GM19023 (cell line): Measurements from ENCODE around the gene LCN2.
"Not testable (repeated sequence)": the region's sequence is repeated elsewhere in the genome, so short reads cannot be mapped to it uniquely, and the experiment has no call there.

Source experiments
- ATAC-seq: cut with Tn5 transposase; IDR thresholded peaks from one replicate; pipeline ENCODE4 v1.9.1; 2021; ENCODE audit warnings: mild to moderate bottlenecking, moderate library complexity; ENCODE audit not compliant: unreplicated experiment

Gene LCN2

GRCh38 chr9:128163523-128164306 is 14.5 kb downstream of the LCN2 start:
- ATAC-seq = no peak

- no peak for ATAC-seq
These were observed 15.1 kb downstream of the LCN2 start for GRCh38 chr9:128164307-128164885.

GRCh38 chr9:128166169-128166568 is 16.9 kb downstream of the LCN2 start:
- ATAC-seq = no peak

DNA sequence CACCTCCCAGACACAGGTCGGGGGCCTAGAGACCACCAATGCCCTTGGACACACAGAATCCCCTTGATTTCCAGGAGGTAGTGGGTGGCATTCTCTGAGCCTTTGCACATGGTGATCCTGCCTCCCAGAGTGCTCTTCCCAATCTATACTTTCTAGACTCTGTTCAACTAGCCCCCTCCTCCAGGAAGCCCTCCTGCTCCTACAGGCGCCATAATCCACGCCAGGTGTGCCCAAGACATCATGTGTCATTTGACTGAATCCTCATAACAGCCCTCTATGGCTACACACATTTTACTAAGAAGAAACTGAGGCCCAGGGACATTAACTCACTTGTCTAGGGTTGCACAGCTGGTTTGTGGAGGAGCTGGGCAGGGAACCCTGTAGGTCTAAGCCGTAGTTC is 18.0 kb downstream of the LCN2 start:
- ATAC-seq = no peak

- ATAC-seq = no peak
These were observed 19.6 kb downstream of the LCN2 start for GRCh38 chr9:128168731-128169308.

GRCh38 chr9:128169492-128169891 is 20.2 kb downstream of the LCN2 start:
- no peak for ATAC-seq

DNA sequence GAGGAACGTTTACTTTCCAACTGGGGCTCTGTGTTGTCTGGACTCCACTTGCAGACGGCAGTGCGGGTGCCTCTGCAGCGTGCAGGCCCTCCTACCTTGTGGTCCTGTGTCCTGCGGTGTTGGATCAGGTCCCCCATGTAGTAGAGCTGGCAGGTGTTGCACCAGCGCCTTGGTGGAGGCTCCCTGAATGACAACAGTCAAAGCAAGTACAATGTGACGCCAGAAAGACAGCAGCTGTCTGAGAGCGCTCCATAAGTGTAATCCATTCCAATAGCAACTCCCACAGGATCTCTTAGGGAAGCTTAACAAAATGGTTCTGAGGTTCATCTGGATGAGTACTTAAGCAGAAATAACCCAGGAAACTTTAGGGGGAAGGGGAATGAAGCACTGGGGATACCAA is 20.7 kb downstream of the LCN2 start:
- ATAC-seq = no peak

GRCh38 chr9:128174062-128174461 is 24.8 kb downstream of the LCN2 start:
- ATAC-seq = no peak

DNA sequence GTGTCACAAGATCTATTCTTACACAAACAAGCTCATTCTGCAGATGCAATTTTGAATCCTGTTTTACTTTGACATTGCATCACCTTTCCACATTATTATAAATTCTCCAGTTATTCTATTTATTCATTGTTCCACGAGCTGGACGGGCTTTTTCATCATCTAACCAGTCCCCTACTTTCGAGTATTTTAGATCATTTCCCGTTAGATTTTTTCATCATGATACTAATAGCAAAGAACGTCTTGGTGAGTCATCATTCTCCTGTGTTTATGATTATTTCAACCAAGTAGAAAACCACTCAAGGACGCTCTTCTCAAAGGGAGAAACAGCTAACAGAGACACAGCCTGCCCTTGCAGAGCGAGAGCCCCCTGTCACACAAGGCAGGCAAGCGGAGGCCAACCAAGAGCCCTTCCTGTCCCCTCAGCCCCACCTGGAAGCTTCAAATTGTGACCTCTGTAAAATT is 25.9 kb downstream of the LCN2 start:
- no peak for ATAC-seq

GRCh38 chr9:128175726-128176125 is 26.5 kb downstream of the LCN2 start:
- ATAC-seq = no peak

GRCh38 chr9:128178806-128179431 is 29.7 kb downstream of the LCN2 start:
- no peak for ATAC-seq

DNA sequence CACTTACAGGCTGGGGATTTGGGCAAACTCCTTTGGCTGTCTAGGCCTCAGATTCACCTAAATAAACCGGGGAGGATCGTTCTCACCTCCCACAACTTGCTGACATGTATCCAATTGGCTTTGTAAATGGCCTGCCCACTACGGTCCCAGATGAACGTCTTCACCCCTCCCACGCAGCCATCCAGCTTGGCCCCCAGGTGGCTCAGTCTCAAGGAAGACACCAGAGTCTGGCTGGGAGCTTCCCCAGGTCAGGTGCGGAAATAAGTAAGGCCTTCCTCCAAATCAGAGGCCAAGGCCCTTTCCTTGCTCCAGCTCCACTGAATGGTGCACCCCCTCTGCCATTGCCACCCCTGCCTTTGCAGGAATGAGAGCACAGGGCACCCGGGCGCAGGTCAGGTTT is 30.7 kb downstream of the LCN2 start:
- ATAC-seq = no peak

- ATAC-seq = no peak
These were observed 31.2 kb downstream of the LCN2 start for GRCh38 chr9:128180447-128180846.

- not testable (repeated sequence) for ATAC-seq
These were observed 32.2 kb downstream of the LCN2 start for GRCh38 chr9:128181480-128181879.

- ATAC-seq = no peak
These were observed 33.8 kb downstream of the LCN2 start for GRCh38 chr9:128182893-128183588.

DNA sequence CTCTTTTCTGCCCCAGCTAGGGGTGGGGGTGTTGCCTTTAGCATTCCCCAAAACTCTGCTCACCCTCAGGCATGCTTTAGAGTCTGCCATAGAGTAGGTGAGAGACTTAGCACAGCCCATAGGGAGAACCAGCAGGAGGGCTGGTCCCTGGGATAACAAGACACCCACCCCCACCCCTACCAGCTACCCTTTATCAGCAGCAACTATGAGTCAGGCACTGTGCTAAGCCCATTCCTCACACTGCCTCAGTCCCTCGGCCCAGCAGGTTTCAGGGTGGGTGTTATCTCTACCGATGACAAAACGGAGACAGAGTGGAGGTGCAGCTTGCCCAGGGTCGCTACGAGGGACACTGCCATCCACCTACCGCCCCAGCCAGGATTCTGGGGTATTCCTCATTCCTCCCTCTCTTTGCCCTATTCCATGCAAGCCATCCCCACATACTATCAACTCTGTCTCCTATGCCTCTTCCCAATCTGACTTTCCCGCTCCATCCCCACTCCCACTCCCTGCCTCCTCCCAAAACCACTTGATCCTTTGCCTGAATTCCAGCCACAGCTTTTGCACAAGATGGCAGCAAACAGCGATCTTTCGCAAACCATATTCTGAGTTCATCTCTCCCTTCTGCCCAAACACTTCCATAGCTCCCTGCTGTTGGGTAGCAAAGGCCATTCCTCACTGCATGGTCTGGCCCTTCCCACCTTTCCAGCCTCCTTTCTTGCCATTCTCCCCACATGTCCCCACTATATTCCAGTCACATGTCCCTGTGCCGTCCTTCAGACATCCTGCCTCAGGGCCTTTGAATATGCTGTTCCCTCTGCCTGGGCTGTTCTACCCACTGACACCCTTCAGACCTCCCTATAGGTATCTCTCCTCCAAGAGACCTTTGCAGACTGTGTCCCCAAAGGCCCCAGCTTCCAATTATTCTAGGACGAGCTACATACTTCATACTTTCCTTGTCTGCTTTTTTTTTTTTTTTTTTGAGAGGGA is 37.0 kb downstream of the LCN2 start:
- no peak for ATAC-seq

GRCh38 chr9:128187361-128187760 is 38.1 kb downstream of the LCN2 start:
- ATAC-seq = no peak

DNA sequence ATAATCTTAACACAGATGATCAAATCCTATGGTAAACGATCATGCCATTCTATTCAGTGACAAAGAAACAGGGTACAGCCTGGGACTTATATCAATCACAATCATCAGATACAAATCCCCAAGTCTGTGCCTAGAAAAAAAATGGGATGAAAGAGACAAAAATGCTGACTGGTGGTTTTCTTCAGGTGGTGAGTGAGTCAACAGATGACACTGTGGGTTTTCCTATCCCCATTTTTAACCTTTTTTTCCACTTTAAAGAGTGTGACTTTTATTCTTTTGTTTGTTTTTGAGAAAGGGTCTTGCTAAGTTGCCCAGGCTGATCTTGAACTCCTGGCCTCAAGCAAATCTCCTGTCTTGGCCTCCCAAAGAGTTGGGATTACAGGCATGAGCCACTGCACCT is 39.0 kb downstream of the LCN2 start:
- ATAC-seq = no peak

DNA sequence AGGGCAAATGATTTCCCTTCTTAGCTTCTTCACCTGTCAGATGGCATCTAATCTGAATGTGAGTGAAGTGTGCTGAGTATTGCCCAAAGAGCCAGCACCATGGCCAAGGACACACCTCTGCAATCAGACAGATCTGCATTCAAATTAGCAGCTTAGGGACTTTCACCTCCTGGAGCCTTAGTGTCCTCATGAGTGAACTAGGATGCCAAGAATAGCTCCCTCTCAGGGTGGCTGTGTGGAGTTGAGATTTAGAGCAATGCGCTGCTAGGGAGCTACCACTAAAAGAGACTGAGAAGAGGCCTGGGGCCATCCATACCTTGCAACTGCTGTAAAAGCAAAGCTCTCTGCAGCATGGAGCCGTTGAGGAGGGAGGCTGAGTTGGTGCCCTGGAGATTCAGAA is 40.8 kb downstream of the LCN2 start:
- no peak for ATAC-seq
